OCI-LY1 (cell line): ENCODE results near the gene PLD2.

Source experiments
- EZH2 ChIP-seq: fragments of 200-600 bp; sonication (generic), shearing (Covaris generic); IDR thresholded peaks from 2 replicates; pipeline ENCODE4 v1.8.0; 2017; ENCODE audit warnings: borderline replicate concordance, mixed run types, mild to moderate bottlenecking, antibody characterized with exemption, low read length, moderate library complexity, mixed read lengths
- TF ChIP-seq, protein P1 (sequence below): fragments of 200-600 bp; sonication (generic), shearing (Covaris generic); IDR thresholded peaks from 2 replicates; pipeline ENCODE4 v1.5.1; 2017; ENCODE audit warnings: mild to moderate bottlenecking, antibody characterized with exemption, low read length, moderate library complexity, mixed read lengths

DNA sequence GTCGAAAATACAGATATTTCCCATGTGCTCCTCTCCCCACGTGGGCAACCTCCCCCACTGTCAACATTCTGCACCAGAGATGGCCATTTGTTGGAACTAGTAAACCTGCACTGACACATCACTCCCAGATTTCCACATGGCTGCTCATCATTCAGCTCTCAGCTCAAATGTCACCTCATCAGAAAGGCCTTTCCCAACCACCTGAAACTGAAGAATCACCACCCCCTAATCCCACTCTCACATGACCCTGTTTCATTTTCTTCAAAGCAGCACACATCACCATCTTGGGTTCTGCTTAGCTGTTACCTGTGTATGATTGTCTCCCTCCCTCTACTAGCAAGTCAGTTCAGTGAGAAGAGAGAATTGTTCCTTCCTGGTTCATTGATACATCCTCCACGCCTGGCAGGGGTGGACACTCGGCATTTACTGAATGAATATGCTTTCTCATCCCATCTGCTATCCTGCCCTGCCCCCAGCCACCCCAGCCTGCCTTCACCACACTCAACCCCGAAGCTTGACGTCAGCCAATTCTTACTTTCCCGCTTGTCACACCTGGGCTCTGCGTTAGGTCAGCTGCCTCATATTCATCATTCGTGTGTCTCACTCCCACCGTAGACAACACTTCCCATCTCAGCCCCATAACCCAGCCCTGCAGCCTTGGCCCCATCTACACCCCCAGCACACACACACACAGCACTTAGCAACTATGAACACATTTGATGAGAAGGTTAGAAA lies 6.3 kb upstream of the PLD2 start:
- TF ChIP-seq, protein P1, sequence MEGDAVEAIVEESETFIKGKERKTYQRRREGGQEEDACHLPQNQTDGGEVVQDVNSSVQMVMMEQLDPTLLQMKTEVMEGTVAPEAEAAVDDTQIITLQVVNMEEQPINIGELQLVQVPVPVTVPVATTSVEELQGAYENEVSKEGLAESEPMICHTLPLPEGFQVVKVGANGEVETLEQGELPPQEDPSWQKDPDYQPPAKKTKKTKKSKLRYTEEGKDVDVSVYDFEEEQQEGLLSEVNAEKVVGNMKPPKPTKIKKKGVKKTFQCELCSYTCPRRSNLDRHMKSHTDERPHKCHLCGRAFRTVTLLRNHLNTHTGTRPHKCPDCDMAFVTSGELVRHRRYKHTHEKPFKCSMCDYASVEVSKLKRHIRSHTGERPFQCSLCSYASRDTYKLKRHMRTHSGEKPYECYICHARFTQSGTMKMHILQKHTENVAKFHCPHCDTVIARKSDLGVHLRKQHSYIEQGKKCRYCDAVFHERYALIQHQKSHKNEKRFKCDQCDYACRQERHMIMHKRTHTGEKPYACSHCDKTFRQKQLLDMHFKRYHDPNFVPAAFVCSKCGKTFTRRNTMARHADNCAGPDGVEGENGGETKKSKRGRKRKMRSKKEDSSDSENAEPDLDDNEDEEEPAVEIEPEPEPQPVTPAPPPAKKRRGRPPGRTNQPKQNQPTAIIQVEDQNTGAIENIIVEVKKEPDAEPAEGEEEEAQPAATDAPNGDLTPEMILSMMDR = no peak
- TF ChIP-seq EZH2 = no peak
